ENCODE data around the gene MYO1D.

DNA sequence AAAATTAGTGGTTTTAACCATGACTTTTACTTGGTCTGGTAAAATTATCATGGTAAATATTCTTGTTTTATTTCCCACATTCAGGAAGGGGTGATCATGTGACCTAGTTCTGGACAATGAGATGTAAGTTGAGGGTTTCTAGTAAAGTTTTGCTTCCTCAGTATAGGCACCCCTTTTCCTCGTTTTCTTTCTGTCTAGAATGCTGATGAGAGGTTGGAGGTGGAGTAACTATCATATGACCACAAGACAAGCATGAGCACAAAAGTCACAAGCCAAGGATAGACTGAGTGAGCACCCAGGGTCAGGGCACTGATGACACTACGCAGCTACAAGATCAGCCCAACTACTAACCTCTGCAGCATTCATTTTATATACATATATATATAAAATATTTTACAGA, 53.9 kb downstream of the MYO1D start:
- TF ChIP-seq, protein P1, sequence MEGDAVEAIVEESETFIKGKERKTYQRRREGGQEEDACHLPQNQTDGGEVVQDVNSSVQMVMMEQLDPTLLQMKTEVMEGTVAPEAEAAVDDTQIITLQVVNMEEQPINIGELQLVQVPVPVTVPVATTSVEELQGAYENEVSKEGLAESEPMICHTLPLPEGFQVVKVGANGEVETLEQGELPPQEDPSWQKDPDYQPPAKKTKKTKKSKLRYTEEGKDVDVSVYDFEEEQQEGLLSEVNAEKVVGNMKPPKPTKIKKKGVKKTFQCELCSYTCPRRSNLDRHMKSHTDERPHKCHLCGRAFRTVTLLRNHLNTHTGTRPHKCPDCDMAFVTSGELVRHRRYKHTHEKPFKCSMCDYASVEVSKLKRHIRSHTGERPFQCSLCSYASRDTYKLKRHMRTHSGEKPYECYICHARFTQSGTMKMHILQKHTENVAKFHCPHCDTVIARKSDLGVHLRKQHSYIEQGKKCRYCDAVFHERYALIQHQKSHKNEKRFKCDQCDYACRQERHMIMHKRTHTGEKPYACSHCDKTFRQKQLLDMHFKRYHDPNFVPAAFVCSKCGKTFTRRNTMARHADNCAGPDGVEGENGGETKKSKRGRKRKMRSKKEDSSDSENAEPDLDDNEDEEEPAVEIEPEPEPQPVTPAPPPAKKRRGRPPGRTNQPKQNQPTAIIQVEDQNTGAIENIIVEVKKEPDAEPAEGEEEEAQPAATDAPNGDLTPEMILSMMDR (IDR thresholded peaks at IDR 0.05), result no peak
- TF ChIP-seq EP300 (IDR thresholded peaks at IDR 0.05) (no peak), POLR2A (IDR thresholded peaks at IDR 0.05) (no peak), POLR2AphosphoS5 (IDR thresholded peaks at IDR 0.05) (no peak)
